ENCODE results near the gene CNTN4.

The CNTN4 gene

DNA sequence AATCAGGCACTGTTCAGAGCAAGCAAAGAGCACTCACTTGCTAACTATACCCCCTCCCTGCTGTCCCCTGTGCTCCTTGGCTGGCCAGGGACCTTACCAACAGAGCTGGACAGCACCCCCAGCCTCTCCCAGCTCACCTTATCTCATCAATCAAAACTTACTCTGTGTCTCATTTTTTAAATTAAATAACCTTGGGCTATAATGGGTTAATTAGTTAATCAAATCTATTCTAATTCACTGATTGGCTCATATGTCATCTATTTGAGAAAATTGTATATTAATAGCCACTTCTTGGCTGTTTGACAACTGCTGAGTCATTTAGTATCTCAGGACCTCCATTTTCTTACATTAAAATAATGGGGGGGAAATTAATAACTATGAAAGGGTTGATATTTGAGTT is 988.6 kb downstream of the CNTN4 start:
- in situ Hi-C loops (cut with HindIII; ENCODE audit: low pct_ligation_motif_present, low sequenced_read_pairs): no loop called here
- H3K27ac ChIP-seq: no peak overlapping the region
- TF ChIP-seq, protein P1, sequence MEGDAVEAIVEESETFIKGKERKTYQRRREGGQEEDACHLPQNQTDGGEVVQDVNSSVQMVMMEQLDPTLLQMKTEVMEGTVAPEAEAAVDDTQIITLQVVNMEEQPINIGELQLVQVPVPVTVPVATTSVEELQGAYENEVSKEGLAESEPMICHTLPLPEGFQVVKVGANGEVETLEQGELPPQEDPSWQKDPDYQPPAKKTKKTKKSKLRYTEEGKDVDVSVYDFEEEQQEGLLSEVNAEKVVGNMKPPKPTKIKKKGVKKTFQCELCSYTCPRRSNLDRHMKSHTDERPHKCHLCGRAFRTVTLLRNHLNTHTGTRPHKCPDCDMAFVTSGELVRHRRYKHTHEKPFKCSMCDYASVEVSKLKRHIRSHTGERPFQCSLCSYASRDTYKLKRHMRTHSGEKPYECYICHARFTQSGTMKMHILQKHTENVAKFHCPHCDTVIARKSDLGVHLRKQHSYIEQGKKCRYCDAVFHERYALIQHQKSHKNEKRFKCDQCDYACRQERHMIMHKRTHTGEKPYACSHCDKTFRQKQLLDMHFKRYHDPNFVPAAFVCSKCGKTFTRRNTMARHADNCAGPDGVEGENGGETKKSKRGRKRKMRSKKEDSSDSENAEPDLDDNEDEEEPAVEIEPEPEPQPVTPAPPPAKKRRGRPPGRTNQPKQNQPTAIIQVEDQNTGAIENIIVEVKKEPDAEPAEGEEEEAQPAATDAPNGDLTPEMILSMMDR (IDR thresholded peaks at IDR 0.05; ENCODE audit: low read depth, low read length, missing control alignments): no peak

GRCh38 chr3:3087716-3088465 is 989.2 kb downstream of the CNTN4 start:
- H3K27ac ChIP-seq: no peak overlapping the region
- no peaks in the 10 kb centered on the region for H3K36me3 ChIP-seq (replicated peaks)
- in situ Hi-C loops (cut with HindIII; ENCODE audit: low pct_ligation_motif_present, low sequenced_read_pairs): no loop called here
- no peaks in the 10 kb centered on the region for H3K27me3 ChIP-seq (replicated peaks)
- no peak overlapping the region for H3K4me3 ChIP-seq (ENCODE audit: low read depth, low read length)
- no peak for DNase-seq
- TF ChIP-seq, protein P1 (IDR thresholded peaks at IDR 0.05; ENCODE audit: low read depth, low read length, missing control alignments): no peak

More for the DNA sequence above, 988.6 kb downstream of the CNTN4 start:
- Histone ChIP-seq H3K36me3 (replicated peaks) (no peaks in the 10 kb centered on the region), H3K27me3 (replicated peaks) (no peaks in the 10 kb centered on the region), H3K4me3 (ENCODE audit: low read depth, low read length) (no peak overlapping the region)
- DNase-seq: no peak

- no peak for DNase-seq
- TF ChIP-seq, protein P1 (IDR thresholded peaks at IDR 0.05; ENCODE audit: low read depth, low read length, missing control alignments): no peak
- H3K27me3 ChIP-seq (replicated peaks): no peaks in the 10 kb centered on the region
- no peaks in the 10 kb centered on the region for H3K36me3 ChIP-seq (replicated peaks)
- H3K27ac ChIP-seq: no peak overlapping the region
- no peak overlapping the region for H3K4me3 ChIP-seq (ENCODE audit: low read depth, low read length)
- in situ Hi-C loops (cut with HindIII; ENCODE audit: low pct_ligation_motif_present, low sequenced_read_pairs): no loop called here
These were observed 990.4 kb downstream of the CNTN4 start for GRCh38 chr3:3089017-3089416.

GRCh38 chr3:3097958-3098357 is 999.3 kb downstream of the CNTN4 start:
- no peak overlapping the region for H3K4me3 ChIP-seq (ENCODE audit: low read depth, low read length)
- no peak overlapping the region for H3K27ac ChIP-seq
- TF ChIP-seq, protein P1 (IDR thresholded peaks at IDR 0.05; ENCODE audit: low read depth, low read length, missing control alignments): no peak
- H3K36me3 ChIP-seq (replicated peaks): no peaks in the 10 kb centered on the region
- in situ Hi-C loops (cut with HindIII; ENCODE audit: low pct_ligation_motif_present, low sequenced_read_pairs): no loop called here
- no peaks in the 10 kb centered on the region for H3K27me3 ChIP-seq (replicated peaks)
- no peak for DNase-seq

GRCh38 chr3:3101660-3102458 is 1003.2 kb downstream of the CNTN4 start:
- Histone ChIP-seq H3K27ac (no peak overlapping the region), H3K4me3 (ENCODE audit: low read depth, low read length) (no peak overlapping the region), H3K27me3 (replicated peaks) (no peaks in the 10 kb centered on the region), H3K36me3 (replicated peaks) (no peaks in the 10 kb centered on the region)
- no peak for DNase-seq
- in situ Hi-C loops (cut with HindIII; ENCODE audit: low pct_ligation_motif_present, low sequenced_read_pairs): no loop called here
- TF ChIP-seq, protein P1 (IDR thresholded peaks at IDR 0.05; ENCODE audit: low read depth, low read length, missing control alignments): no peak

All from brain microvascular endothelial cell (primary cell).